NT2/D1 (cell line): Measurements from ENCODE around the gene KLHL29.

ENCODE experiments used
- DNase-seq: peaks from one replicate; pipeline ENCODE4 v3.0.0-alpha.2; 2011; ENCODE audit warnings: low read depth, low spot score
- H3K27me3 ChIP-seq: 2 replicates; pipeline ENCODE4 v1.6.0; 2011; ENCODE audit warnings: mild to moderate bottlenecking; ENCODE audit not compliant: insufficient read length, insufficient read depth
- H3K36me3 ChIP-seq: 2 replicates; pipeline ENCODE4 v1.6.1; 2011; ENCODE audit warnings: mild to moderate bottlenecking, low read length, mixed read lengths; ENCODE audit not compliant: insufficient read depth, insufficient read length
- H3K4me1 ChIP-seq: 2 replicates; pipeline ENCODE4 v1.5.1; 2011; ENCODE audit not compliant: insufficient read depth, insufficient read length
- H3K4me3 ChIP-seq: 2 replicates; pipeline ENCODE4 v1.5.1; 2011; ENCODE audit warnings: low read depth; ENCODE audit not compliant: insufficient read length
- H3K9ac ChIP-seq: 2 replicates; pipeline ENCODE4 v1.6.0; 2011; ENCODE audit warnings: low read depth; ENCODE audit not compliant: insufficient read length
- H3K9me3 ChIP-seq: 2 replicates; pipeline ENCODE4 v1.5.1; 2011; ENCODE audit warnings: mild to moderate bottlenecking, low read length; ENCODE audit not compliant: insufficient read depth
- SUZ12 ChIP-seq: IDR thresholded peaks from 2 replicates; pipeline ENCODE4 v1.6.1; 2011; ENCODE audit not compliant: insufficient read length, insufficient read depth; ENCODE audit errors: extremely low read depth
- YY1 ChIP-seq: IDR thresholded peaks from 2 replicates; pipeline ENCODE4 v1.6.1; 2011; ENCODE audit not compliant: insufficient read length, insufficient read depth
- ZNF274 ChIP-seq: IDR thresholded peaks from 2 replicates; pipeline ENCODE4 v1.6.1; 2011; ENCODE audit warnings: mild to moderate bottlenecking, low read depth, low read length

KLHL29 gene

DNA sequence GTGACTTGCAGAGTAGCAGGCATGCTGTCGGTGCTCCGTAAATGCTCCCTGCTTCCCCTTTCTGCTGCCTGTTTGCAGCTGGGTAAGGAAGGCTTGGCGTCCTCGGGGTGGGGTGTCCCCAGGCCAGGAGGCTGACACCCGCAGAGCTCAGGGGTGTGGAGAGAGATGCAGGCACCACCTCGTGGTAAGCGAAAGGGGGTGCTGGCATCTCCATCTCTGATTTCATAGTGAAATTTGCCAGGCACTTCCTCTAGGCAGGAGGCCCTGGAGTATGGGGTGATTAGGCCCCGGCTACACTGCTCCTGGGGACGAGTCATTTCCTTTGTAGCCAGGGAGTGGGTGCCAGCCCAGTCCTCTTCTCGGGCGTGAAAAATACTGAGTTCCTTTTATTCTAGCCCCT is 160.4 kb downstream of the KLHL29 start:
- DNase-seq, result no peak
- Histone ChIP-seq H3K36me3 (no peaks in the 10 kb centered on the region), H3K4me3 (no peak overlapping the region), H3K9ac (no peak overlapping the region), H3K27me3 (no peaks in the 10 kb centered on the region), H3K4me1 (peaks cover 15% of the 10 kb centered on the region), H3K9me3 (no peaks in the 10 kb centered on the region)
- TF ChIP-seq SUZ12 (no peak), ZNF274 (no peak), YY1 (no peak)

DNA sequence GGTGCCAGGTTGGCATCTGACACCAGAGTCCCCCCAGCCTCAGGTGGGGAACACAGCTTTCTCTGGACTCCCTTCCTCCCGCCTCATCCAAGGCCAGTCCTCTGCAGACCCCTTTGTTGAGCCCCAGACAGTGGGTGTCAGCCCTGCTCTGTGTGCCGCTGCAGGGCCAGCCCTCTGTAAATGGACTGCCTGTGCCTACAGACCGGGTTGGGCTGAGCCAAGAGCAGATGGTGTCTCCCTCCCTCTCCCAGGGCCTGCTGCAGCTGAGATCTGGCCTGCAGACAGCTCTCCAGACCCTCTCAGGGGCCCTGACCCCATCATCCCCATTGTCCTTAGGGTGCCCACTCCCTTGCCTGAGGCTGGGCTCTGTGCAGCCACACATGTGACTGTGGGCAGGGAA is 160.8 kb downstream of the KLHL29 start:
- Histone ChIP-seq H3K27me3 (no peaks in the 10 kb centered on the region), H3K4me3 (no peak overlapping the region), H3K9ac (peak overlapping the region; percentile 10), H3K9me3 (no peaks in the 10 kb centered on the region), H3K36me3 (no peaks in the 10 kb centered on the region), H3K4me1 (peaks cover 15% of the 10 kb centered on the region)
- no peak for DNase-seq
- TF ChIP-seq YY1 (no peak), ZNF274 (no peak)

DNA sequence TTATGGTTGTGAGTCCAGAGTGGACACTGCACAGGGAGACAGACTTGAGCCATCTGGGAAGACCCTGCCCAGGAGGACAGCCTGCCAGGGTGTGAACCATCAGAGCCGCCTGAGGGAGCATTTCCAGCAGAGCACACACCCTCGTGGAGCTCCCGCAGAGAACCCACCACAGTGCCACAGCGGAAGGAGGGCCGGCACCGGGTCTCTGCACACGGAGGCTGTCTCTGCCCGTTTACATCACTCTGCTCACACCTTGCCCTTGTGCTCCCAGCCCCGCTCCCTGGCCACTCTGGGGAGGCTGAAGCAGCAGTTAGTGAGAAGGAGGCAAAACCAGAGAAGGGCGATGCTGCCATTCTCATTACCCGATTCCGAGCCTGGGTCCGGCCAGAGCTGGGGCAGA is 161.9 kb downstream of the KLHL29 start:
- Histone ChIP-seq H3K4me1 (peaks cover 11% of the 10 kb centered on the region), H3K9ac (no peak overlapping the region), H3K36me3 (no peaks in the 10 kb centered on the region), H3K4me3 (no peak overlapping the region), H3K27me3 (no peaks in the 10 kb centered on the region), H3K9me3 (no peaks in the 10 kb centered on the region)
- TF ChIP-seq YY1 (no peak), SUZ12 (no peak), ZNF274 (no peak)
- no peak for DNase-seq

DNA sequence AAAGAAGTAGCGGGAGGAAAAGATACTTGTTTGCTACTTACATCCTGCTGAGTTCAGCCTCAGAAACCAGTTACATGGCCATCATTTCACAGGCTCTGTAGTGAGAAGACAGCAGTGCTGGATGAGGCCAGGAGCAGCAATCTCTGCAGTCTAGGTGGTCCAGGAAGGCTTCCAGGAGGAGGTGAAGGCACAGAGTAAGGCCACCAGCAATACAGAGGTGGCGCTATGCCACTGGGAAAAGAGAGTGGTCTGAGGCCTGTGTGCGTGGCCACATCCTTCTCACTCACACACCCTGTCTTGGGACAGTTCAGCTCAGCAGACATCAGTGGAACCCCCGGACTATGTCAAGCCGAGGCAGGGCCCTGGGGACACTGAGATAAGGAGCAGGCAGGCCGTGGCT is 162.7 kb downstream of the KLHL29 start:
- Histone ChIP-seq H3K9ac (no peak overlapping the region), H3K36me3 (no peaks in the 10 kb centered on the region), H3K4me1 (peaks cover 6% of the 10 kb centered on the region), H3K4me3 (no peak overlapping the region), H3K9me3 (no peaks in the 10 kb centered on the region), H3K27me3 (no peaks in the 10 kb centered on the region)
- no peak for TF ChIP-seq YY1
- TF ChIP-seq SUZ12, result no peak
- TF ChIP-seq ZNF274, result no peak
- no peak for DNase-seq

DNA sequence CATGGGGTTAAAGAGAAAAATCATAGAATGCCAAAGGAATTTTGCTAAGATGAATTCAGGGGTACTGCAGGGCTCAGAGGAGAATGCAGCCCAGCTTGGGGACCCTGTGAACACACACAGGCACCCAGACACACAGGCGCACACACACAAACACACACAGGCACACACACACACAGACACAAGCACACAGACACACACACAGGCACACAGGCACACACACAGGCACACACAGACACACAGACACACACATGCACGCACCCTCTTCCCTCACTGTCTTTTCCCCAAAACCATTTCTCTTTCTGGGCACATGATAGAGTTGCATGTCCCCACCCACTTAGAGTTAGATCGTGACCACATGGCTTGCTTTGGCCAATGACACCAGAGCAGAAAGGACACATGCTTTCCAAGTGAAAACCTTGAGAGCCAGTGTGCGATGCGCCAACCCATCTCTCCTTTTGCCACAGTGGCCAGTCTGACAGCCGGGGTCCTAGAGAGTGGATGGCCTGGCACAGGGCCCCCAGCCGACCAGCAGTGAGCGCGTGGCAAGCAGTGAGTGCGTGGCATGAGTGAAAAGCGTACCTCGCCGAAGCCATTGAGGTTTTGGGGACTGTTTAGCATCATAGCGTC is 163.3 kb downstream of the KLHL29 start:
- no peaks in the 10 kb centered on the region for H3K27me3 ChIP-seq
- TF ChIP-seq ZNF274 (no peak), SUZ12 (no peak), YY1 (no peak)
- no peak overlapping the region for H3K4me3 ChIP-seq

DNA sequence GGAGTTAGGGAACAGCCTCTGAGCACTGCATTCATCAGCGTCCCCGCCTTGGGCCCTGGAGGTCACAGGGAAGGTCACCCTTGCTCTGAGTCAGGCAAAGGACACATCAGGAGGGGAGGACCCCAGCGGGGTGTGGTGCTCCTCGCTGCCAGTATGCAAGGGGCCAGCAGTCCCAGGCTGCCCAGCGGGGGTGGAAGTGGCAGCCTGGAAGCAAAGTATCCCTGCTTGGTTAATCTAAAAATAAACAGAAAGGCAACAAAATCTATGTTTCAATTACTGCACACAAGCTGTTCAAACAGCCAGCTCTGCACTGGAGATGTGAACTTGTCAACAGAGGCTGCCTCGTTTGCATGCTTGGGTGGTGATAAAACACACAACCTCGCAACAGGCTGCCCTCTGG is 164.1 kb downstream of the KLHL29 start:
- TF ChIP-seq SUZ12 (no peak), YY1 (no peak), ZNF274 (no peak)
- H3K4me1 ChIP-seq, result peaks cover 4% of the 10 kb centered on the region

More for the DNA sequence above, 163.3 kb downstream of the KLHL29 start:
- H3K9me3 ChIP-seq, result no peaks in the 10 kb centered on the region
- H3K9ac ChIP-seq, result no peak overlapping the region
- H3K36me3 ChIP-seq, result no peaks in the 10 kb centered on the region
- peaks cover 5% of the 10 kb centered on the region for H3K4me1 ChIP-seq
- DNase-seq, result no peak

DNA sequence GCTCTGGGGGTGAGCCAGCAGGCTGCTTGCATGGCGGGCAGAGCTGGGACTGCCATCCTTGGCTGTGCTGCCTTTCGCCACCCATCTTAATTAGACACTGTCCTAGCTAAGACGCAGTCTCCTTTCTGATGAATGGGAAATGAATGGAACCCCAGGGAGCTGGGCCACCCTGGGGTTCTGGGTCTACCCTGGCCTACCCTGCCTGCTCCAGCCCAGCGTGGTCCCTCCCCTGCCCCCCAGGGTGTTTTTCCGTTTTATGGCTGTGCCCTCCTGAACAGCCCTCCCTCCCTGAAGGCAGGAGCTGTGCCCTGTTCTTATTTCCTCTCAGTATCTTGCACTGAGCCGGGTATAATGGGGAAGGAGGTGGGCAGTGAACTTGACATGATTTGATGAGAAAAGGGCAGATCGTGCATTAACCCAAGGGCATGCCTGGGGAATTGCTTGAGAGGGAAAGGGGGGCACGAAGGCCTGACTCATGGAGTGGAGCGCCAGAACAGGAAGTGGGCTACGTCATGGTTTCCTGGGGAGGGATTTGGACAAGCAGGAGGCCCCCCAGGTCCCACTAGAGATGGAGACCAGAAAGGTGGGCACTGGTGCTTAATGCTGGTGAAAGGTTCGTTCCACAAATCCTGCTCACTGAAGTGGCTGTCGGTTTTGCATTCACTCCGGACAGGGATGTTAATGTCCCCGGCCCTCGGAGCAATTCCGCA is 165.0 kb downstream of the KLHL29 start:
- peaks cover 2% of the 10 kb centered on the region for H3K4me1 ChIP-seq
- H3K36me3 ChIP-seq, result no peaks in the 10 kb centered on the region
- no peaks in the 10 kb centered on the region for H3K27me3 ChIP-seq
- TF ChIP-seq ZNF274 (no peak), YY1 (no peak), SUZ12 (no peak)
- no peak overlapping the region for H3K9ac ChIP-seq
- no peaks in the 10 kb centered on the region for H3K9me3 ChIP-seq
- no peak for DNase-seq
- H3K4me3 ChIP-seq, result no peak overlapping the region

More for the DNA sequence above, 164.1 kb downstream of the KLHL29 start:
- no peak overlapping the region for H3K9ac ChIP-seq
- H3K9me3 ChIP-seq, result no peaks in the 10 kb centered on the region
- H3K36me3 ChIP-seq, result no peaks in the 10 kb centered on the region
- no peak overlapping the region for H3K4me3 ChIP-seq
- no peaks in the 10 kb centered on the region for H3K27me3 ChIP-seq
- DNase-seq, result no peak
